ENCODE data around the gene C6orf15.

- TF ChIP-seq EZH2 (optimal IDR thresholded peaks at IDR 0.05; ENCODE audit: low read depth, low read length) (no peak), CTCF (IDR thresholded peaks at IDR 0.05; ENCODE audit: low read length) (no peak)
Measured at GRCh38 chr6:31144296-31144969, 32.1 kb upstream of the C6orf15 start.

All from MM.1S (cell line).